Sigmoid colon (tissue), 7 donors: ENCODE data around the gene NUDT9. TPM values are rescaled to one million over a fixed set of nuclear protein-coding genes. Genes with fewer than 3 reads are reported as not detected.

ENCODE experiments used
- DNase-seq: peaks from one replicate; pipeline ENCODE4 v3.0.0-alpha.2; 2019
- H3K27ac ChIP-seq, 4 donors: fragments of 200-600 bp; sonication (generic); one replicate each; pipeline ENCODE4 v1.5.1; 2016 to 2019; ENCODE audit warnings: mild to moderate bottlenecking in 1 of 4
- H3K27me3 ChIP-seq, 3 donors: fragments of 200-600 bp; sonication (generic); one replicate each; pipeline ENCODE4 v1.5.1; 2019; ENCODE audit warnings: mild to moderate bottlenecking in 1 of 3
- H3K36me3 ChIP-seq, 4 donors: fragments of 200-600 bp; sonication (generic); one replicate each; pipeline ENCODE4 v1.5.1; 2016 to 2019
- H3K4me1 ChIP-seq, 4 donors: fragments of 200-600 bp; sonication (generic); one replicate each; pipeline ENCODE4 v1.5.1; 2017 to 2019
- H3K4me3 ChIP-seq, 4 donors: fragments of 200-600 bp; sonication (generic); one replicate each; pipeline ENCODE4 v1.5.1; 2017 to 2019; ENCODE audit warnings: mild to moderate bottlenecking in 2 of 4, moderate library complexity in 1 of 4
- H3K9me3 ChIP-seq, 4 donors: fragments of 200-600 bp in 3 of 4; sonication (generic) in 3 of 4; one replicate each; pipeline versions ENCODE4 v1.5.1 to v1.6.1; 2013 to 2019
- CTCF ChIP-seq, 4 experiments: fragments of 450-650 bp in 3 of 4; fragments of 200-600 bp in 1 of 4; IDR thresholded peaks; one replicate each; pipeline ENCODE4 v1.5.1; 2016 to 2019; ENCODE audit warnings: antibody characterized with exemption in 4 of 4, mild to moderate bottlenecking in 3 of 4, moderate library complexity in 2 of 4
- EP300 ChIP-seq, 4 donors: sonication (generic); formaldehyde crosslinking; IDR thresholded peaks; one replicate each; pipeline ENCODE4 v1.6.1; 2017; ENCODE audit warnings: antibody characterized with exemption in 4 of 4
- POLR2A ChIP-seq, 2 donors: fragments of 450-650 bp; IDR thresholded peaks; one replicate each; pipeline ENCODE4 v1.6.1; 2016; ENCODE audit warnings: antibody characterized with exemption in 2 of 2, mild to moderate bottlenecking in 2 of 2, moderate library complexity in 2 of 2
- POLR2AphosphoS5 ChIP-seq, 4 donors: sonication (generic); formaldehyde crosslinking; IDR thresholded peaks; one replicate each; pipeline ENCODE4 v1.6.1; 2017; ENCODE audit warnings: antibody characterized with exemption in 4 of 4
- WGBS, 2 donors: extraction: QIAGEN DNeasy Blood & Tissue Kit; methylation state at CpG; one replicate each; pipeline ENCODE4 v1.1.7; 2013; 5-methylcytosine and 5-hydroxymethylcytosine counted together
- intact Hi-C: fragments of 100-400 bp; cut with DNase I; formaldehyde crosslinking; loops from one replicate; pipeline ENCODE4 v1.15.1; 2023
- polyA plus RNA-seq, 3 donors: library from polyadenylated mRNA; stranded (reverse); fragments of 200-250 nt; gene quantifications; one replicate each; pipeline ENCODE4 v1.2.3, GENCODE V29; 2013
- total RNA-seq, 4 donors: library from RNA; depleted of rRNA; stranded (reverse); fragments of >200 nt; gene quantifications; one replicate each; pipeline ENCODE4 v1.1.0, GENCODE V29; 2016
- donor health status: healthy with polysubstance abuse.
- donor health status: Bipolar disorder and iron deficiency.
- donor health status: healthy.

Gene NUDT9
- total and polyA plus RNA-seq, 7 donors, result 12.4 to 53.1 (median 25.2) TPM

DNA sequence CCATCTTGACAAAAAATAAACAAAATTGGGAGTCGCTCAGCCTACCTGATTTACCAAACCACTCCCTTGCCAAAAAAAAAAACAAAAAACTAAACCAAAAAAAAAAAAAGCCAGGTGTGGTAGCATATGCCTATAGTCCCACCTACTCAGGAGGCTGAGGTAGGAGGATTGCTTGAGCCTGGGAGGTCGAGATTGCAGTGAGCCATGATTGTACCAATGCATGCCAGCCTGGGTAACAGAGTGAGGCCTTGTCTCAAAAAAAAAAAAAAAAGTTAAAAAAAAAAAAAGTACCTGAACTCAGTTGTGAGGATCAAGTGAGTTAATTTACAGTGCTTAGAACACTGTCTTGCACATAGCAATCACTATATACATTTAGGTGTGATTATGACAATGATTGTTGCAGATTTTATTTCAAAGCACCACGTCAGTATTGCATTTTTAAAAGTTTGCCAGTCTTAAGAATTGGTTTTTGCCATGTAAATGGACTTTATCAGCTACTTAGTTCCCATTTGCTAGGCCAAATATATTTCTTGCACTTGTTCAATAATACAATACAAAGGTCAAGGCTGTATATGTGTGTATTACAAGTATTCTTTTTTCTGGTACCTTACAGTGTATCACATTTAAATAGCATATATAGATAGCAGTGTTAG, 4.6 kb downstream of the NUDT9 start:
- Histone ChIP-seq H3K4me3 (no peak overlapping the region), H3K9me3 (no peaks in the 10 kb centered on the region), H3K36me3 (no peaks in the 10 kb centered on the region), H3K27ac (no peak overlapping the region), H3K4me1 (peaks cover 0 to 24% (median 23%) of the 10 kb centered on the region in 4 donors), H3K27me3 (no peaks in the 10 kb centered on the region)
- intact Hi-C loops, result loop anchor here (10.0 kb wide), 1 partner anchor 52 kb away; no protein-coding TSS in a partner anchor
- TF ChIP-seq CTCF (IDR thresholded peaks at IDR 0.05) (no peak), EP300 (IDR thresholded peaks at IDR 0.05) (no peak), POLR2AphosphoS5 (IDR thresholded peaks at IDR 0.05) (no peak)
- WGBS, 2 donors, result 73 to 94% methylated on average over 3 of the region's 3 CpGs
- no peak for DNase-seq

GRCh38 chr4:87427518-87427868, 5.1 kb downstream of the NUDT9 start:
- no peaks in the 10 kb centered on the region for H3K27me3 ChIP-seq
- TF ChIP-seq CTCF (IDR thresholded peaks at IDR 0.05), result no peak
- no peak for TF ChIP-seq POLR2A (IDR thresholded peaks at IDR 0.05)
- no peak for TF ChIP-seq EP300 (IDR thresholded peaks at IDR 0.05)
- no peak for TF ChIP-seq POLR2AphosphoS5 (IDR thresholded peaks at IDR 0.05)
- 4 to 48% methylated on average over 1 of the region's 1 CpG for WGBS, 2 donors
- no peak overlapping the region for H3K4me3 ChIP-seq
- DNase-seq, result no peak
- no peaks in the 10 kb centered on the region for H3K9me3 ChIP-seq
- intact Hi-C loops, result loop anchor here (10.0 kb wide), 1 partner anchor 53 kb away; no protein-coding TSS in a partner anchor
- no peaks in the 10 kb centered on the region for H3K36me3 ChIP-seq
- no peak overlapping the region for H3K27ac ChIP-seq
- peaks cover 0 to 26% (median 23%) of the 10 kb centered on the region in 4 donors for H3K4me1 ChIP-seq

- intact Hi-C loops, result loop anchor here (10.0 kb wide), 1 partner anchor 54 kb away; no protein-coding TSS in a partner anchor
- peaks cover 0 to 17% (median 16%) of the 10 kb centered on the region in 4 donors for H3K4me1 ChIP-seq
- WGBS, 2 donors, result 91 to 97% methylated on average over 6 of the region's 6 CpGs
Measured at GRCh38 chr4:87428979-87429378, 6.6 kb downstream of the NUDT9 start.

GRCh38 chr4:87430038-87430437, 7.7 kb downstream of the NUDT9 start:
- 95 to 97% methylated on average over 2 of the region's 2 CpGs for WGBS, 2 donors
- peaks cover 0 to 13% (median 7%) of the 10 kb centered on the region in 4 donors for H3K4me1 ChIP-seq
- TF ChIP-seq CTCF (IDR thresholded peaks at IDR 0.05) (no peak), POLR2AphosphoS5 (IDR thresholded peaks at IDR 0.05) (no peak), POLR2A (IDR thresholded peaks at IDR 0.05) (no peak), EP300 (IDR thresholded peaks at IDR 0.05) (no peak)
- H3K27ac ChIP-seq, result no peak overlapping the region
- intact Hi-C loops, result no loop called here
- H3K9me3 ChIP-seq, result no peaks in the 10 kb centered on the region
- H3K27me3 ChIP-seq, result no peaks in the 10 kb centered on the region
- DNase-seq, result no peak
- no peaks in the 10 kb centered on the region for H3K36me3 ChIP-seq
- H3K4me3 ChIP-seq, result no peak overlapping the region

More at GRCh38 chr4:87428979-87429378, 6.6 kb downstream of the NUDT9 start:
- TF ChIP-seq EP300 (IDR thresholded peaks at IDR 0.05) (no peak), POLR2AphosphoS5 (IDR thresholded peaks at IDR 0.05) (no peak), POLR2A (IDR thresholded peaks at IDR 0.05) (no peak), CTCF (IDR thresholded peaks at IDR 0.05) (no peak)
- Histone ChIP-seq H3K9me3 (no peaks in the 10 kb centered on the region), H3K27me3 (no peaks in the 10 kb centered on the region), H3K27ac (no peak overlapping the region), H3K36me3 (no peaks in the 10 kb centered on the region), H3K4me3 (no peak overlapping the region)
- no peak for DNase-seq
